Suprapubic skin (tissue), 4 donors: Measurements from ENCODE around the gene RPSA.
"Not testable (repeated sequence)": the region's sequence is repeated elsewhere in the genome, so short reads cannot be mapped to it uniquely, and the experiment has no call there.

Experiments used
- CTCF ChIP-seq, 2 donors: fragments of 200-600 bp in 1 of 2; fragments of 450-650 bp in 1 of 2; sonication (generic) in 1 of 2; IDR thresholded peaks; one replicate each; pipeline ENCODE4 v1.5.1; 2016 to 2019; ENCODE audit warnings: antibody characterized with exemption in 2 of 2, mild to moderate bottlenecking in 1 of 2, moderate library complexity in 1 of 2
- EP300 ChIP-seq: sonication (generic); formaldehyde crosslinking; IDR thresholded peaks from one replicate; pipeline ENCODE4 v1.6.1; 2017; ENCODE audit warnings: antibody characterized with exemption
- POLR2AphosphoS5 ChIP-seq, 3 donors: sonication (generic); formaldehyde crosslinking; IDR thresholded peaks; one replicate each; pipeline ENCODE4 v1.6.1; 2017; ENCODE audit warnings: antibody characterized with exemption in 3 of 3

- TF ChIP-seq CTCF (IDR thresholded peaks at IDR 0.05); POLR2AphosphoS5 (IDR thresholded peaks at IDR 0.05); EP300: not testable (repeated sequence)
Measured at GRCh38 chr3:39418556-39419225, 12.2 kb downstream of the RPSA start.
